ENCODE measurements around the gene RNU5B-1.

RNU5B-1 gene

DNA sequence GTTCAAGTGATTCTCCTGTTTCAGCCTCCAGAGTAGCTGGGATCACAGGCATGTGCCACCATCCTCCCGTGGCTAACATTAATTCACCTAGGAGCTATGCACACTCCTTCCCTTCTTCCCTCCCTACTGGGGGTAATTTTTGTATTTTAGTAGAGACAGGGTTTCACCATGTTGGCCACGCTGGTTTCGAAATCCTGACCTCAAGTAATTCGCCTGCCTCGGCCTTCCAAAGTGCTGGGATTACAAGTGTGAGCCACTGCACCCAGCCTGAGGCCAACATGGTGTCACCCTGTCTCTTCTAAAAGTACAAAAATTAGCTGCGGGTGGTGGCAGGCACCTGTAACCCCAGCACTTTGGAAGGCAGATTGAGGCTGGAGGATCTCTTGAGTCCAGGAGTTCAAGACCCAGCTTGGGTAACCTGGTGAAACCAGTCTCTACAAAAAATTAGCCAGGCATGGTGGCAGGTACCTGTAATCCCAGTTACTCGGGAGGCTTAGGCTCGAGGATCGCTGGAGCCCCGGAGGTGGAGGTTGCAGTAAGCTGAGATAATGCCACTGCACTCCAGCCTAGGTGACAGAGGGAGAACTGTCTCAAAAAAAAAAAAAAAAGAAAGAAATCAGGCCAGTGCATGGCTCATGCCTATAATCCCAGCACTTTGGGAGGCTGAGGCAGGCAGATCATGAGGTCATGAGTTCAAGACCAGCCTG lies 6.1 kb downstream of the RNU5B-1 start:
- Histone ChIP-seq H3K4me3 (ENCODE audit: low read depth in 1 of 2, low read length in 2 of 2) (no peak overlapping the region), H3K27ac (ENCODE audit: low read length) (no peak overlapping the region)

DNA sequence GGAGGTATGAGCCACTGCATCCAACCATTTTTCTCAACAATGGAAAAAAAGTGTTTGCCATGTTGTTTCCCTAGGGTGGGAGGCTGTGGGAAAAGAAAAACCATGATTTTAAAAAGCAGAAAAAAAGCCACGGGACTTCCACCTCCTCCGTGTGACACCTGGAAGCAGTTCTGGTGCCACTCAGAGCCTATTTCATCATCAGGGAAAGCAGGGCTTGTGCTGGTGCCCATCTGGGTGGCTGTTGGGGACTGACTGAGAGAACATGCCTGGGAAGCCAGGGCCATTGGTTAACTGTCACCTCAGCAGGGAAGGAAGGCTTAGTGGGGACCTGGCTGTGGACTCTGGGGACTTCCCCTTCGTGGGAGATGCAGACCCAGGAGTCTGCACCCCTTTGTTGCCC lies 7.3 kb downstream of the RNU5B-1 start:
- Histone ChIP-seq H3K36me3 (ENCODE audit: control insufficient read depth in 1 of 2, insufficient read depth in 2 of 2, low read length in 2 of 2) (no peaks in the 10 kb centered on the region), H3K9me3 (ENCODE audit: control insufficient read depth in 1 of 2, low read length in 2 of 2) (no peaks in the 10 kb centered on the region), H3K27ac (ENCODE audit: low read length) (no peak overlapping the region), H3K4me1 (ENCODE audit: control insufficient read depth in 1 of 2, insufficient read depth in 2 of 2, low read length in 2 of 2) (no peaks in the 10 kb centered on the region), H3K27me3 (ENCODE audit: low read depth, low read length) (no peaks in the 10 kb centered on the region), H3K4me3 (ENCODE audit: low read depth in 1 of 2, low read length in 2 of 2) (no peak overlapping the region)

More for the DNA sequence above, 6.1 kb downstream of the RNU5B-1 start:
- no peaks in the 10 kb centered on the region for H3K4me1 ChIP-seq (ENCODE audit: control insufficient read depth in 1 of 2, insufficient read depth in 2 of 2, low read length in 2 of 2)
- no peaks in the 10 kb centered on the region for H3K36me3 ChIP-seq (ENCODE audit: control insufficient read depth in 1 of 2, insufficient read depth in 2 of 2, low read length in 2 of 2)
- H3K9me3 ChIP-seq (ENCODE audit: control insufficient read depth in 1 of 2, low read length in 2 of 2) = no peaks in the 10 kb centered on the region
- H3K27me3 ChIP-seq (ENCODE audit: low read depth, low read length) = no peaks in the 10 kb centered on the region

DNA sequence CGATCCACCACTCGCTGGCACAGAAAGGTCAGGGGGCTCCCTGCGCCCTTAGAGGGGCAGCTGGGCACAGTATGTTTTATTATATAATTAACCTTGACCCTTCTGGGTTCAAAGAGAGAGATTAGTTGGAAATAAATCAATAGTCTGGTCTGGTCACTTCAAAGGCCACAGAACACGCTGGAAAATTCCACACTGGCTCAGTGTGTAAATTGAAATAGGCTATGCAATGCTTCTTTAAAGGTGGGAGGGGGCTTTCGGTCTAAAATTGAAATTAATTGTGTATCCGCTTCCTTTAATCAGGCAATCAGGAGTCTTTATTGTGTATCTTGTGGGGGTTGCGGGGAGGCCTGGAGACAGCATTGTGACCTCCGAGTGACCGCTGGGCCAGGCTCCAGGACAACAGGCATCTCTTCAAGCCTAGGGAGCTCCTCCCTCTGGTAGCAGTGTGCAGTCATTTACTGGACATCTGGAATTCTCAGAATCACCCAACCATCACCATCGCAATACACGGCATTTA lies 8.0 kb downstream of the RNU5B-1 start:
- H3K4me3 ChIP-seq (ENCODE audit: low read depth in 1 of 2, low read length in 2 of 2) = no peak overlapping the region
- H3K4me1 ChIP-seq (ENCODE audit: control insufficient read depth in 1 of 2, insufficient read depth in 2 of 2, low read length in 2 of 2) = no peaks in the 10 kb centered on the region
- no peaks in the 10 kb centered on the region for H3K27me3 ChIP-seq (ENCODE audit: low read depth, low read length)
- no peaks in the 10 kb centered on the region for H3K36me3 ChIP-seq (ENCODE audit: control insufficient read depth in 1 of 2, insufficient read depth in 2 of 2, low read length in 2 of 2)
- no peaks in the 10 kb centered on the region for H3K9me3 ChIP-seq (ENCODE audit: control insufficient read depth in 1 of 2, low read length in 2 of 2)
- no peak overlapping the region for H3K27ac ChIP-seq (ENCODE audit: low read length)

DNA sequence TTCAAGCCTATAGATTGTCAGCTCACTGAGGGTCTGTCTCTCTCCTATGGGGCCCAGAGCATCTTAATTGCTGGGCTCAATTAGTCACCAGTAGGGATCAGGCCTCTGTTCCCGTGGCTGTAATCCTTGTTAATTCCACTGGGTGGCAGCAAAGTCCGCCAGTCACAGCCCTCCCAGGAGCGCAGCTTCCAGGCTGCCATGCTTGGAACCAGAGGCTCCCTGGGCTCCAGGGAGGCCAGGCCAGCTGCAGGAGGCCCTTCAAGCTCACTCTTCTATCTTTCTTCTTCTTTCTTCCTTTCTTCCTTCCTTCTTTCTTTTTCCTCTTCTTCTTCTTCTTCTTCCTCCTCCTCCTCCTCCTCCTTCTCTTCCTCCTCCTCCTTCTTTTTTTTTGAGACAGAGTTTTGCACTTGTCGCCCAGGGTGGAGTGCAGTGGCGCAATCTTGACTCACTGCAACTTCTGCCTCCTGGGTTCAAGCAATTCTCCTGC lies 14.4 kb downstream of the RNU5B-1 start:
- no peak overlapping the region for H3K4me3 ChIP-seq (ENCODE audit: low read depth in 1 of 2, low read length in 2 of 2)
- no peaks in the 10 kb centered on the region for H3K36me3 ChIP-seq (ENCODE audit: control insufficient read depth in 1 of 2, insufficient read depth in 2 of 2, low read length in 2 of 2)
- no peaks in the 10 kb centered on the region for H3K27me3 ChIP-seq (ENCODE audit: low read depth, low read length)
- H3K9me3 ChIP-seq (ENCODE audit: control insufficient read depth in 1 of 2, low read length in 2 of 2) = no peaks in the 10 kb centered on the region
- H3K27ac ChIP-seq (ENCODE audit: low read length) = no peak overlapping the region
- peaks cover 0 to 6% of the 10 kb centered on the region in 2 donors for H3K4me1 ChIP-seq (ENCODE audit: control insufficient read depth in 1 of 2, insufficient read depth in 2 of 2, low read length in 2 of 2)

DNA sequence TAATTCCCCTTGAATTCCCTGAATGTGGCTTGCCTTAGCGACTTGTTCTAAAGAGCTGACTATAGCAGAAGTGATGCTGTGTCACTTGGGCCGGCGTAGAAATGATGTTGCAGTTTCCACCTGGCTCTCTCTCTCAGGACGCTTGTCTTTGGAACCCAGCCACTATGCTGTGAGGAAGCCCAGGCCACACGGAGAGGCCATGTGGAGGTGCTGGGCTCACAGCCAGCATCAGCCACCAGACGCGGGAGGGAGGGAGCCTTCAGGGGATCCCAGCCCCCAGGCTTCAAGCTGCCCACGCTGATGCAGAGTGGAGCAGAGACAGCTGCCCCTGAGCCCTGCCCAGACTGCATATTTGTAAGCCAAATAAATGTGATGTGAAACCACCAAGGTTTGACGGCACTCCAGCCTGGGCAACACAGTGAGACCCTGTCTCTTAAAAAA lies 18.6 kb downstream of the RNU5B-1 start:
- H3K27ac ChIP-seq (ENCODE audit: low read length) = no peak overlapping the region

DNA sequence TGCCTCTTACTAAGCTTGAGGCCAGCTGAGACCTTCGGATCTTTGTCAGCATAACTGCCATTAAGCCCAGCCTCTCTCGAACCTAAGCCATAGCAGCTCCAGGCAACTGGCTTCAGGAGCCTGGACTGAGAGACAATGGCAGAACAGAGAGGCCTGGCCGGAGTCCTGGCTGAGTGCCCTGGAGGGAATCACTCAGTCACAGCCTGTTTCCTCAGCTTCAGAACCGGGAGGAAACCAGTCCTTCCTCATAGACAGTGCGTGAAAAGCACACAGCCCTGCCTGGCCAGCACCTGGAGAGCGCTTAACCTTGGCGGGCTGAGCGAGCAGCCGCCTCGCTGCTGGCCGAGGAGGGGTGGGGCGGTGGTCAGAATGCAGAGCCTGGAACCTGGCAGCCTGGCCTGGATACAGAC lies 21.6 kb downstream of the RNU5B-1 start:
- H3K4me3 ChIP-seq (ENCODE audit: low read depth in 1 of 2, low read length in 2 of 2) = no peak overlapping the region
- H3K36me3 ChIP-seq (ENCODE audit: control insufficient read depth in 1 of 2, insufficient read depth in 2 of 2, low read length in 2 of 2) = no peaks in the 10 kb centered on the region
- H3K27ac ChIP-seq (ENCODE audit: low read length) = no peak overlapping the region
- H3K9me3 ChIP-seq (ENCODE audit: control insufficient read depth in 1 of 2, low read length in 2 of 2) = no peaks in the 10 kb centered on the region
- H3K4me1 ChIP-seq (ENCODE audit: control insufficient read depth in 1 of 2, insufficient read depth in 2 of 2, low read length in 2 of 2) = peaks cover 0 to 13% of the 10 kb centered on the region in 2 donors
- no peaks in the 10 kb centered on the region for H3K27me3 ChIP-seq (ENCODE audit: low read depth, low read length)

More for the DNA sequence above, 18.6 kb downstream of the RNU5B-1 start:
- H3K36me3 ChIP-seq (ENCODE audit: control insufficient read depth in 1 of 2, insufficient read depth in 2 of 2, low read length in 2 of 2) = no peaks in the 10 kb centered on the region
- no peaks in the 10 kb centered on the region for H3K27me3 ChIP-seq (ENCODE audit: low read depth, low read length)
- H3K4me1 ChIP-seq (ENCODE audit: control insufficient read depth in 1 of 2, insufficient read depth in 2 of 2, low read length in 2 of 2) = peaks cover 0 to 13% of the 10 kb centered on the region in 2 donors
- H3K9me3 ChIP-seq (ENCODE audit: control insufficient read depth in 1 of 2, low read length in 2 of 2) = no peaks in the 10 kb centered on the region
- no peak overlapping the region for H3K4me3 ChIP-seq (ENCODE audit: low read depth in 1 of 2, low read length in 2 of 2)

DNA sequence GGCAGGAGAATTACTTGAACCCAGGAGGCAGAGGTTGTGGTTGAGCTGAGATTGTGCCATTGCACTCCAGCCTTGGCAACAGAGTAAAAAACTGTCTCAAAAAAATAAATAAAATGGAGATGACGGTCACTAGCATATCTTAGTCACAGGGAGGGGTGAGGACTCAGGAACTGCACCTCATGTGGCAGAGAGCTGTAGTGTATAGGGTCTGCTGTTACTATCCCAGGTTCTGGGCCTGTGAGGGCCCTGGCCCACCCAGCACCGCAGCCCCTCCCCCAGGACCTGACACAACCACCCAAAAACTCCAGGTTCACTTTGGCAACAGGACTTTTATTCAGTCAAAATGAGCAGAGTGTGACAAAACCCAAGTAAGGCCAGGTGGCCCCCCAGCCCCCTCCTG lies 22.3 kb downstream of the RNU5B-1 start:
- H3K27ac ChIP-seq (ENCODE audit: low read length) = no peak overlapping the region
- H3K4me3 ChIP-seq (ENCODE audit: low read depth in 1 of 2, low read length in 2 of 2) = no peak overlapping the region
- H3K4me1 ChIP-seq (ENCODE audit: control insufficient read depth in 1 of 2, insufficient read depth in 2 of 2, low read length in 2 of 2) = peaks cover 0 to 13% of the 10 kb centered on the region in 2 donors
- H3K27me3 ChIP-seq (ENCODE audit: low read depth, low read length) = no peaks in the 10 kb centered on the region
- no peaks in the 10 kb centered on the region for H3K9me3 ChIP-seq (ENCODE audit: control insufficient read depth in 1 of 2, low read length in 2 of 2)
- no peaks in the 10 kb centered on the region for H3K36me3 ChIP-seq (ENCODE audit: control insufficient read depth in 1 of 2, insufficient read depth in 2 of 2, low read length in 2 of 2)

DNA sequence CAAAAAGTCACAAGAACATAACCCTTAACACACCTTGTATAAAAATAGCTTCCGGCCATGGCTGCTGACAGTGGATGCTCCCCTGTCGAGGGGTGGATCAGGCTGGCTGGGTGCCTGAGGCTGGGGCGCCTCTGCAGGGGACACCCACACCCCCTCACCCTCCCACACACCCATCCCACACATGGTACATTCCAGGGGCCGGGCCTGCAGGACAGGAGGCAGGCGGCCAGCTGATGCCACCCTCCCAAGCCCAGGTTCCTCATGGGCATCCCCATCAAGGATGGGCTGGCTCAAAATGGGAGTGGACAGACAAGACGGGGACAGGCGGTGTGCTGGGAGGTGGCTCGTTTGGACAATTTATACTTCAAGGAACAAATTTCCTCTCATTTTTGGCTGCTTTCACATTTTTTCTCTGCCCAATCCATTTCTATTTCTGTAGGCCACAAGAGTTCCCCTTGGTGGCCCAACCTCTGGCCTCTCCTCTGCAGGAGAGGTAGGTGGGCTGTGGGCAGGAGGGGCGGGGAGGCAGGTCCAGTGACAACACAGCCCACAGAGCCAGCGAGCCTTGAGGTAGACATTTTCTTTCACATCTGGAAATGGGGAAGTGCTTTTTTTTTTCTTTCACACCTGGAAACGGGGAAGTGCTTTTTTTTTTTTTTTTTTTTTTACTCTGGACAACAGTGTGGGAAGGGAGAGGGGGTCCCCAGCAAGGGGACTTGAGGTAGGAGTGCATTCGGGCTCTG lies 23.3 kb downstream of the RNU5B-1 start:
- Histone ChIP-seq H3K4me1 (ENCODE audit: control insufficient read depth in 1 of 2, insufficient read depth in 2 of 2, low read length in 2 of 2) (peaks cover 0 to 12% of the 10 kb centered on the region in 2 donors), H3K9me3 (ENCODE audit: control insufficient read depth in 1 of 2, low read length in 2 of 2) (no peaks in the 10 kb centered on the region), H3K4me3 (ENCODE audit: low read depth in 1 of 2, low read length in 2 of 2) (no peak overlapping the region), H3K27ac (ENCODE audit: low read length) (no peak overlapping the region), H3K36me3 (ENCODE audit: control insufficient read depth in 1 of 2, insufficient read depth in 2 of 2, low read length in 2 of 2) (no peaks in the 10 kb centered on the region), H3K27me3 (ENCODE audit: low read depth, low read length) (no peaks in the 10 kb centered on the region)

DNA sequence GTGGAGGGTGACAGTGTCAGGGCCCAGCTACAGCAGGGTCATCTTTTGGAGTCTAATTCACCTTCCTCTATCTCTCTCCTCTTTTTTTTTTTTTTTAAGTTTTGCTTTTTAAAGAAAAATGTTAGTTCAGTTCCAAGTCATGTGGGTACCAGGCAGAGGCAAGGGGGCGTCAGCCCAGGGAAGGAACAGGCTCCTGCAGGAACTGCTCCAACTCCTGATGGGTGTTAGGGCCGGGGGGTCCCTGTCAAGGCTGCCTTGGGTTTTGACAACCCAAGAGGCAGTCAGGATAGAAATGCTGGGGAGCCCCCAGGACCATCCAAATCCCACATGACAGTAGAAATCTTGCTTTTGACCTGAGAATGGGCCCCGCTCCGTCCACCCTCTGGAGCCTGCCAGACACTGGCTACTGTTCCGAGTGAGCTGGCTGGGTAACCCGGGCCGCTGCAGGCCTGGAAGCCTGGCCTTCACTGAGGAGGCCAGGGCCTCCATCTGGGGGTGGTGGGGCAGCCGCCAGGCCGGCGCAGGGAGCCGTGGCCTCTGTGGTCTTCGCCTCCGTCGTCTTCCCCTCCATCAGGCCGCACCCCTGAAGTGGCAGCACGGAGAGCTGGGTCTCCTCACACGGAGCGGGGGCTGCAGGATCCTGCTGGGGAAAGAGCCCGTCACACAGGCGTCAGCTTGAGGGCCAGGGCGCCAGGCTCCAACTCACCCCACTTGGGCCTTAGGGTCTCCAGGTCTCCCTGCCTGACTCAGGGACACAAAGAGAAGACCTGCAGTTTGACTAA lies 24.2 kb downstream of the RNU5B-1 start:
- no peak overlapping the region for H3K4me3 ChIP-seq (ENCODE audit: low read depth in 1 of 2, low read length in 2 of 2)
- H3K36me3 ChIP-seq (ENCODE audit: control insufficient read depth in 1 of 2, insufficient read depth in 2 of 2, low read length in 2 of 2) = no peaks in the 10 kb centered on the region
- peaks cover 0 to 7% of the 10 kb centered on the region in 2 donors for H3K4me1 ChIP-seq (ENCODE audit: control insufficient read depth in 1 of 2, insufficient read depth in 2 of 2, low read length in 2 of 2)
- no peaks in the 10 kb centered on the region for H3K27me3 ChIP-seq (ENCODE audit: low read depth, low read length)
- no peaks in the 10 kb centered on the region for H3K9me3 ChIP-seq (ENCODE audit: control insufficient read depth in 1 of 2, low read length in 2 of 2)
- no peak overlapping the region for H3K27ac ChIP-seq (ENCODE audit: low read length)

DNA sequence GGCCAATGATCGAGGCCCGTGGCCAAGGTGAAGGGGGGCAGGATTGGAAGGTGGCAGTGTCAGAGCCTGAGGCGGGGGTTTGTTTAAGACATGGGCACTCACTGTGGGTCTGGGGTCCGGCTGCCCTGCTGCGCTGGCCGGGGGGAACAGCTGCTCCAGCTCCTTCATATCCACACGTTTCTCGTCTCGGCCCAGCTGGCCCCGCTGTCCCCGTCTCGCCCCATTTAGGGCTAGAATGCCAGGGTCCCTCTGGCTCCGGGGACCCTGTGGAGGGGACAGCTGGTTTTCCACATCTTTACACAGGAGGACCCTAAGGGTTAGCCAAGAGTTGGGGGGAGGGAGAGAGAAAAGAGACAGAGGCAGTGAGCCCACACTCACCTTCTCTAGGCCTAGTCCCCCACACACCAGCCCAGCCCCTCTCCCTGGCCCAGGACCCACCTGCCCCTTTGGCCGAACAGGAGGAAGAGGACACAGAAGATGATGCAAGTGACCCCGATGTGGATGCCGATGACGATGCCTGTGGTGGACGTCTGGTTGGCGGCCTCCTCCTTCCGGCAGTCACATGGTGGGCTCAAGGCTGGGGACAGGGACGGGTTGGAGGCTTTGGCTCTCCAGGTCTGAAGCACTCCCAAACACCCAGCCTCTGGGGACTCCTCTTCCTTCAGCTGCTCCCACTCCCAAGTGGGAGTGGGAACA lies 25.0 kb downstream of the RNU5B-1 start:
- H3K9me3 ChIP-seq (ENCODE audit: control insufficient read depth in 1 of 2, low read length in 2 of 2) = no peaks in the 10 kb centered on the region
- no peak overlapping the region for H3K27ac ChIP-seq (ENCODE audit: low read length)
- no peak overlapping the region for H3K4me3 ChIP-seq (ENCODE audit: low read depth in 1 of 2, low read length in 2 of 2)
- peaks cover 0 to 7% of the 10 kb centered on the region in 2 donors for H3K4me1 ChIP-seq (ENCODE audit: control insufficient read depth in 1 of 2, insufficient read depth in 2 of 2, low read length in 2 of 2)
- H3K36me3 ChIP-seq (ENCODE audit: control insufficient read depth in 1 of 2, insufficient read depth in 2 of 2, low read length in 2 of 2) = no peaks in the 10 kb centered on the region
- H3K27me3 ChIP-seq (ENCODE audit: low read depth, low read length) = no peaks in the 10 kb centered on the region
